Measurements from ENCODE around the gene POM121C. TPM values are rescaled to one million over a fixed set of nuclear protein-coding genes. Genes with fewer than 3 reads are reported as not detected.

POM121C gene
- total and polyA plus RNA-seq, 10 of the 15 experiments (the other 5 are each of a cell fraction or from before 2014, with no cell fraction given) = 6.3 to 62.8 (median 17.1) TPM

GRCh38 chr7:75534727-75535307, 48.7 kb upstream of the POM121C start (continued):
- TF ChIP-seq ZNF384 (IDR thresholded peaks at IDR 0.05; ENCODE audit: borderline replicate concordance, low read depth, low read length) (no peak), PML (IDR thresholded peaks at IDR 0.05; ENCODE audit: low read length) (no peak), NR2C1 (IDR thresholded peaks at IDR 0.05) (no peak), EED (IDR thresholded peaks at IDR 0.05; ENCODE audit: low read depth) (no peak), NFXL1 (IDR thresholded peaks at IDR 0.05; ENCODE audit: borderline replicate concordance) (no peak), ATF3 (IDR thresholded peaks at IDR 0.05; ENCODE audit: borderline replicate concordance, extremely low read depth, low read depth, low read length) (no peak), MYB (IDR thresholded peaks at IDR 0.05; ENCODE audit: borderline replicate concordance, low read depth, low read length) (no peak), RELA (IDR thresholded peaks at IDR 0.05; ENCODE audit: borderline replicate concordance, partially characterized antibody) (no peak), FOXM1 (IDR thresholded peaks at IDR 0.05; ENCODE audit: low read depth, low read length) (peak; percentile 67; the same call in 1 of the 2 replicates), USF2 (IDR thresholded peaks at IDR 0.05; ENCODE audit: borderline replicate concordance, low read depth, low read length) (peak; percentile 31; the same call in 1 of the 2 replicates), RAD51 (IDR thresholded peaks at IDR 0.05) (peak; percentile 91), YY1 (IDR thresholded peaks at IDR 0.05; ENCODE audit: low read depth, low read length) (no peak), CHD2 (IDR thresholded peaks at IDR 0.05; ENCODE audit: borderline replicate concordance, low read depth, low read length) (no peak), SMC3 (IDR thresholded peaks at IDR 0.05; ENCODE audit: borderline replicate concordance, low read length) (no peak), MLLT1 (IDR thresholded peaks at IDR 0.05) (no peak), KDM1A (IDR thresholded peaks at IDR 0.05; ENCODE audit: borderline replicate concordance) (no peak), CUX1 (IDR thresholded peaks at IDR 0.05; ENCODE audit: insufficient replicate concordance, low read depth, low read length) (no peak), SIX5 (IDR thresholded peaks at IDR 0.05; ENCODE audit: low read depth, low read length, severe bottlenecking) (no peak), POLR2AphosphoS2 (IDR thresholded peaks at IDR 0.05; ENCODE audit: low read depth, low read length) (no peak)
